Type B pancreatic cell (in vitro differentiated cells): Measurements from ENCODE around the gene COL23A1. TPM values are rescaled to one million over a fixed set of nuclear protein-coding genes. Genes with fewer than 3 reads are reported as not detected.

ENCODE experiments used
- DNase-seq: peaks from one replicate; pipeline ENCODE4 v3.0.0; 2021; ENCODE audit warnings: mixed read lengths; ENCODE audit not compliant: unreplicated experiment; ENCODE audit errors: extremely low spot score
- H3K27ac Mint-ChIP-seq: 2 replicates; pipeline ENCODE4 v1.8.0; 2021; ENCODE audit warnings: mild to moderate bottlenecking, mixed read lengths
- H3K27me3 Mint-ChIP-seq: 2 replicates; pipeline ENCODE4 v1.8.0; 2021; ENCODE audit warnings: mixed read lengths
- H3K36me3 Mint-ChIP-seq: 2 replicates; pipeline ENCODE4 v1.8.0; 2021; ENCODE audit warnings: mixed read lengths
- H3K4me1 Mint-ChIP-seq: one replicate; pipeline ENCODE4 v1.8.0; 2021; ENCODE audit warnings: mixed read lengths; ENCODE audit not compliant: unreplicated experiment
- H3K4me3 Mint-ChIP-seq: 2 replicates; pipeline ENCODE4 v1.8.0; 2021; ENCODE audit warnings: mild to moderate bottlenecking, mixed read lengths
- H3K9me3 Mint-ChIP-seq: 2 replicates; pipeline ENCODE4 v1.8.0; 2021; ENCODE audit warnings: mixed read lengths
- total RNA-seq: library from RNA; stranded (reverse); gene quantifications from 2 replicates; pipeline ENCODE4 v1.2.1, GENCODE V29; 2021; ENCODE audit warnings: low replicate concordance
- TF ChIP-seq, protein P1 (sequence below): fragments of 200-600 bp; sonication (generic); conservative IDR thresholded peaks from 2 replicates; pipeline ENCODE4 v1.5.0; 2021; ENCODE audit warnings: antibody characterized with exemption, mild to moderate bottlenecking

COL23A1 gene
- total RNA-seq, 1 donor from 2014 or later: 15.5 TPM

DNA sequence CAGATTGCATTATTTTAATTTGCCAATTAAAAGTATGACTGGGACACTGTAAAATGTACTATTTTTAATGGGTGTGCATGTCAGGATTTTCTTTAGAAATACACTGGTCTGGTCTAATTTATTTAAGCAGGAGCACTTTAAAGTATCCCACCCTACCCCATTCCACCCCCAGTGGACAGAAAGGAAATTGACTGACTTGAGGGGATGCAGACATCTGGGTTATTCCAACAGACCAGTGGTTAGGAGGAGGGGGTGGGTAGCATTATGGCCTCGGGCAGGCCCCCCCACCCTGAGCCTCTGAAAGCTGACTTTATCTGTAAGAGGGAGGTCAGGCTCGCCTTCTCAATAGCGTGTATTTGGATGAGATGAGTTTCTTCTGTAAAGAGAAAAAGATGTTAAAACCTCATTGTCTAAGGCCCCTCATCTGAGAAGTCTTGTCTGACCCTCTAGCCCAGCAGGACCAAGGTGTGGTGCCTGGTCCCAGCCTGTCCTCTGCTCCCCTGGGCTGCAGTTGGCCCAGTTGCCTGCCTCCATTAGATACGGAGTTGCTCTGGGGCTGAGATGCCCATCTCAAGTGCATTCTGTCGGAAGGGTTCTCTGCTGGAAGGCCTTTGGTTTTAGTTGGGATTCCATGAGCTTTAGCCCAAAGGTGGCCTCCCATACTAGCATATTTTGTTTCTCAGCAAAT is 381.5 kb downstream of the COL23A1 start:
- H3K27me3 Mint-ChIP-seq: peaks cover 3% of the 10 kb centered on the region
- TF ChIP-seq, protein P1, sequence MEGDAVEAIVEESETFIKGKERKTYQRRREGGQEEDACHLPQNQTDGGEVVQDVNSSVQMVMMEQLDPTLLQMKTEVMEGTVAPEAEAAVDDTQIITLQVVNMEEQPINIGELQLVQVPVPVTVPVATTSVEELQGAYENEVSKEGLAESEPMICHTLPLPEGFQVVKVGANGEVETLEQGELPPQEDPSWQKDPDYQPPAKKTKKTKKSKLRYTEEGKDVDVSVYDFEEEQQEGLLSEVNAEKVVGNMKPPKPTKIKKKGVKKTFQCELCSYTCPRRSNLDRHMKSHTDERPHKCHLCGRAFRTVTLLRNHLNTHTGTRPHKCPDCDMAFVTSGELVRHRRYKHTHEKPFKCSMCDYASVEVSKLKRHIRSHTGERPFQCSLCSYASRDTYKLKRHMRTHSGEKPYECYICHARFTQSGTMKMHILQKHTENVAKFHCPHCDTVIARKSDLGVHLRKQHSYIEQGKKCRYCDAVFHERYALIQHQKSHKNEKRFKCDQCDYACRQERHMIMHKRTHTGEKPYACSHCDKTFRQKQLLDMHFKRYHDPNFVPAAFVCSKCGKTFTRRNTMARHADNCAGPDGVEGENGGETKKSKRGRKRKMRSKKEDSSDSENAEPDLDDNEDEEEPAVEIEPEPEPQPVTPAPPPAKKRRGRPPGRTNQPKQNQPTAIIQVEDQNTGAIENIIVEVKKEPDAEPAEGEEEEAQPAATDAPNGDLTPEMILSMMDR: peak; percentile 64
- DNase-seq: no peak
- H3K4me3 Mint-ChIP-seq: peak overlapping the region; percentile 41
- peak overlapping the region; percentile 70 for H3K27ac Mint-ChIP-seq
- peaks cover 26% of the 10 kb centered on the region for H3K4me1 Mint-ChIP-seq
- H3K9me3 Mint-ChIP-seq: no peaks in the 10 kb centered on the region
- peaks cover 35% of the 10 kb centered on the region for H3K36me3 Mint-ChIP-seq

DNA sequence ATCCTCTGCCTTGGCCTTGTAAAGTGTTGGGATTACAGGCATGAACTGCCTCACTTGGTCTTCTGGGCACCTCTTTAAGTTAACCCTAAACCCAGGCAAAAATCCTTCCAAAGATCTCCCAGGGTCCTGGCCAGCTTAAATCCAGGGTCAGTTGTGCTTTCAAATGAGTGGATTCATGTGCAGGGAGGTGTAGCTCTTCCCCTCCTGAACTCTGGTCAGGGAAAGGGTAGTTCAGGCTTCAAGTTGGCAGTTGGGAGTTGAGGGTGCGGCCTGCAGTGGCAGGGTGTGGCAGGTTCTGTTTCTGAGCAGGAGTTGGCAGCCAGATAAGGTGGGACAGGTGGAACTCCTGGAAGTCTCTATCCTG is 382.3 kb downstream of the COL23A1 start:
- peak overlapping the region; percentile 87 for H3K4me3 Mint-ChIP-seq
- H3K9me3 Mint-ChIP-seq: no peaks in the 10 kb centered on the region
- H3K27me3 Mint-ChIP-seq: peaks cover 3% of the 10 kb centered on the region
- no peak for DNase-seq
- H3K27ac Mint-ChIP-seq: peak overlapping the region; percentile 70
- TF ChIP-seq, protein P1: no peak
- peaks cover 26% of the 10 kb centered on the region for H3K4me1 Mint-ChIP-seq
- H3K36me3 Mint-ChIP-seq: peaks cover 32% of the 10 kb centered on the region

DNA sequence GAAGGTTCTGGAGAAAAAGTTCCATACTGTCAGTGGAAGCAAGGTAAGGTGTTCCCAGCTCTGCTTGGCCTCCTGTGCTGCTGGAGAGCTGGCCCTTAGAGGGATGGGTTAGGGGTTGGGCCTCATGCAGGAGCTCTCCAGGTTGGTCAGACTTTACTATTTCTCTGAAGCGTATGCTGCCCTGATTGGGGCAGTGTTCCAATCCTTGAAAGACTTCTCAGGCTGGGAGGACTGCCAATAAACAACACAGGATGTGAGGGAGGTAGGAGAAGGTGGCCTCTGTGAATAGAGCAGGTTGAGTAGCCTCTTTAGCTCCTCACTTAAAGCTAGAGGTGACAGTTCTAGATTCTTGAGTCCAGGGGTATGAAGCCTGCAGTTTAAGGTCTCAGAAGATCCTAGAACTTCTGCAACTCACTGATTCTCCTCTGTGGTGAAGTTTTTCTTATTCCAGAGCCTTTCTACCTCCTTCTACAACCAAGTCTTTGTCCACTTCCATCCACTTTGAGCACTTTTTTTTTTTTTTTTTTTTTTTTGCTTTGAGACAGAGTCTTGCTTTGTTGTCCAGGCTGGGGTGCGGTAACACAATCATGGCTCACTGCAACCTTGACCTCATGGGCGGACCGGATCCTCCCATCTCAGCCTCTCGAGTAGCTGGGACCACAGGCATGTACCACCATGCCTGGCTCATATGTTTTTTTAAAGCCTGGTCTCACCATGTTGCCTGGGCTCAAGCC is 382.8 kb downstream of the COL23A1 start:
- no peaks in the 10 kb centered on the region for H3K9me3 Mint-ChIP-seq
- peak overlapping the region; percentile 87 for H3K4me3 Mint-ChIP-seq
- H3K27ac Mint-ChIP-seq: peak overlapping the region; percentile 70
- no peak for DNase-seq
- TF ChIP-seq, protein P1: no peak
- H3K4me1 Mint-ChIP-seq: peaks cover 26% of the 10 kb centered on the region
- H3K27me3 Mint-ChIP-seq: peaks cover 3% of the 10 kb centered on the region
- peaks cover 32% of the 10 kb centered on the region for H3K36me3 Mint-ChIP-seq

DNA sequence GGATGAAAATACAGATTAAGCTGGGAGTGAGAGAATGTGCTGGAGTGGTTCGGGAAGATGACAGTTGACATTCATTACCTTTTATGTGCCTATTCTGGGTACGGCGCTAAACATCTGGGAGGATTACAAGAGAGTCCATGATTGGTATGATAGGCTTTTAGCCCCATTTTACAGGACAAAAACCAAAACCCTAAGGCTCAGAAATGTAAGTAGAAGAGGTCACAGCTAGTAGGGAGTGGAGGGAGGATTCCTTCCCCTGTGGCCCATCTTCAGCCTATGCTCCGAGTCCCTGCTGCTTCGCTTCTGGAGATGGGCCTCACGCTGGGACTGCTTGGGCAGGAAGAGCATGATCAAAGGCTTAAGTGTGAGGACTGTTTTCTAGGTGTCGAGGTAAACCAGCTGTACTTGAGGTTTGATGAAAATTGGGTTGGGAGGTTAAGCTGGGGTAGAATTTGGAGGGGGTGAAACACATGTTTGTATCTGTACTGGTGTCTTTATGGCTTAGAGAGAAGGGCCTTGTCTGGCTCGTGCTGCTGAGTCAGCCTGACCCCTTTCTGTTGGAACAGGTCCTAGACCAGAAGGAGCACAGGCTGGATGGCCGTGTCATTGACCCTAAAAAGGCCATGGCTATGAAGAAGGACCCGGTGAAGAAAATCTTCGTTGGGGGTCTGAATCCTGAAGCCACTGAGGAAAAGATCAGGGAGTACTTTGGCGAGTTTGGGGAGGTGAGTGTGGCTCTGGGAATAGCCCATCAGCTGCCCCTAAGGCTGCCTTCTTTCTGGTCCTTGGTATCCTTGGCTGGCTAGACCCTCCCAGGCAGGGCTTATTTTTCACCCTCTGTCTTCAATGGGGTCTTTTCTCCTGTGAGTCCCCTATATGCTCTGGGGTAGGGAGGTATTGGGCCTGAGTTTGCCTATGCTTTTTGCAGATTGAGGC is 383.8 kb downstream of the COL23A1 start:
- Mint-ChIP-seq H3K27me3 (peaks cover 3% of the 10 kb centered on the region), H3K27ac (peak overlapping the region; percentile 55), H3K9me3 (no peaks in the 10 kb centered on the region), H3K36me3 (peaks cover 32% of the 10 kb centered on the region), H3K4me3 (peak overlapping the region; percentile 87), H3K4me1 (peaks cover 26% of the 10 kb centered on the region)
- DNase-seq: no peak
- TF ChIP-seq, protein P1: no peak

DNA sequence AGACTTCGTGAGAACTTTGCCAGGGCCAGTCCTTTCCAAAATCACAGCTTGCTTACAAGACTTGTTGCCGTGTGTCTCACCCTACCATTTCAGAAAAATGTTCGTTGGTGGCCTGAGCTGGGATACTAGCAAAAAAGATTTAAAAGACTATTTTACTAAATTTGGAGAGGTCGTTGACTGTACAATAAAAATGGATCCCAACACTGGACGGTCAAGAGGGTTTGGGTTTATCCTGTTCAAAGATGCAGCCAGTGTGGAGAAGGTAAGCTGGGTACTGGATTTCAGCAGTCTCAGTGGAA is 384.5 kb downstream of the COL23A1 start:
- Mint-ChIP-seq H3K36me3 (peaks cover 32% of the 10 kb centered on the region), H3K4me3 (peak overlapping the region; percentile 87), H3K27me3 (peaks cover 3% of the 10 kb centered on the region), H3K27ac (peak overlapping the region; percentile 55), H3K9me3 (no peaks in the 10 kb centered on the region), H3K4me1 (peaks cover 26% of the 10 kb centered on the region)
- DNase-seq: no peak
- TF ChIP-seq, protein P1: no peak
